Heart left ventricle (tissue), 16 donors: ENCODE results near the gene GAS5. TPM values are rescaled to one million over a fixed set of nuclear protein-coding genes. Genes with fewer than 3 reads are reported as not detected.
A peak's percentile ranks its signal among the peaks of the same experiment; 100 is the strongest.

Experiments
- ATAC-seq, 4 donors: fragments of 200-7000 bp; cut with Tn5 transposase; one replicate each; pipeline ENCODE4 v1.9.1; 2020 to 2022; ENCODE audit warnings: moderate library complexity in 4 of 4, mild to moderate bottlenecking in 3 of 4, moderate number of reproducible peaks in 1 of 4
- DNase-seq, 5 donors: peaks; one replicate each; pipeline ENCODE4 v3.0.0-alpha.2; 2020
- H3K27ac ChIP-seq, 12 donors: fragments of 200-600 bp; sonication (generic) in 4 of 12; one replicate each; pipeline versions ENCODE4 v1.5.0 to v1.8.0; 2016 to 2022; ENCODE audit warnings: mild to moderate bottlenecking in 2 of 12
- H3K27me3 ChIP-seq, 9 donors: fragments of 200-600 bp; sonication (generic) in 2 of 9; one replicate each; pipeline versions ENCODE4 v1.5.1 to v1.8.0; 2016 to 2022; ENCODE audit warnings: mild to moderate bottlenecking in 3 of 9
- H3K36me3 ChIP-seq, 9 donors: fragments of 200-600 bp; sonication (generic) in 2 of 9; one replicate each; pipeline versions ENCODE4 v1.5.0 to v1.8.0; 2018 to 2022; ENCODE audit warnings: mild to moderate bottlenecking in 2 of 9
- H3K4me1 ChIP-seq, 12 donors: fragments of 200-600 bp; sonication (generic) in 4 of 12; one replicate each; pipeline versions ENCODE4 v1.5.0 to v1.8.0; 2016 to 2022; ENCODE audit warnings: mild to moderate bottlenecking in 3 of 12
- H3K4me3 ChIP-seq, 12 donors: fragments of 200-600 bp; sonication (generic) in 4 of 12; one replicate each; pipeline versions ENCODE4 v1.5.0 to v1.8.0; 2017 to 2022; ENCODE audit warnings: mild to moderate bottlenecking in 9 of 12, moderate library complexity in 4 of 12
- H3K9me3 ChIP-seq, 12 donors: fragments of 200-600 bp; sonication (generic) in 4 of 12; one replicate each; pipeline versions ENCODE4 v1.5.0 to v1.8.0; 2016 to 2022; ENCODE audit warnings: mild to moderate bottlenecking in 1 of 12
- CTCF ChIP-seq, 12 donors: fragments of 200-600 bp; sonication (generic) in 4 of 12; IDR thresholded peaks; one replicate each; pipeline versions ENCODE4 v1.5.0 to v1.8.0; 2018 to 2022; ENCODE audit warnings: antibody characterized with exemption in 12 of 12, mild to moderate bottlenecking in 5 of 12
- POLR2A ChIP-seq, 2 donors: fragments of 450-650 bp; IDR thresholded peaks; one replicate each; pipeline ENCODE4 v1.6.1; 2017; ENCODE audit warnings: antibody characterized with exemption in 2 of 2, mild to moderate bottlenecking in 2 of 2, moderate library complexity in 2 of 2
- WGBS, 4 donors: extraction: QIAGEN DNeasy Blood & Tissue Kit in 2 of 4; methylation state at CpG; one replicate each; pipeline versions ENCODE4 v1.1.5 to v1.1.7; 2013 to 2018; 5-methylcytosine and 5-hydroxymethylcytosine counted together
- intact Hi-C, 10 donors: fragments of 100-400 bp; cut with DNase I; formaldehyde crosslinking; loops; one replicate each; pipeline versions ENCODE4 v1.11.1 to v1.14.2; 2022
- polyA plus RNA-seq, 2 donors: library from polyadenylated mRNA; stranded (reverse); fragments of 200-250 nt; gene quantifications; one replicate each; pipeline ENCODE4 v1.2.3, GENCODE V29; 2013
- total RNA-seq, 9 donors: library from RNA; depleted of rRNA in 2 of 9; stranded (reverse); fragments of >200 nt in 2 of 9; fragmentation: NEBNext Ultra II Directional in 3 of 9; extraction: Animal tissue kit (Norgen Biotek cat#: 25700) in 3 of 9; gene quantifications; one replicate each; pipeline versions ENCODE4 v1.1.0 to v1.2.4, GENCODE V29; 2016 to 2023
- donor health status: ischemic (EF 13 %, LVEDD 7.1; RV severe dilation, severe dysfunction).
- donor health status: healthy with polysubstance abuse.
- donor health status: DM: no; HTN: yes; CAD: no.
- donor health status: DM: no; HTN: no; CAD: no.
- donor health status: ischemic (EF 25% LVEDD 6.9; RV normal size, moderate dysfunction).
- donor health status: ischemic (EF 25% LVEDD 5.7; RV mildly dilated, moderate dysfunction).
- donor health status: healthy.
- donor health status: DM: yes; HTN: yes; CAD: no.
- donor health status: ischemic (EF 35%, LVEDD 5.7; RV mildly dilated, moderate dysfunction).
- donor health status: nonischemic (EF 11% LVEDD 7.7; RV severe dilation, severe dysfunction).
- donor health status: DM: yes; HTN: yes; CAD: no.
- donor health status: PGD.
- donor health status: ischemic (EF 29% LVEDD 5.4; RV normal size, mild dysfunction).
- donor health status: nonischemic (EF 23%, LVEDD 6.1; RV moderate dilation, normal function).

Gene GAS5
- total and polyA plus RNA-seq, 11 donors, result 30.4 to 103 (median 52.4) TPM

DNA sequence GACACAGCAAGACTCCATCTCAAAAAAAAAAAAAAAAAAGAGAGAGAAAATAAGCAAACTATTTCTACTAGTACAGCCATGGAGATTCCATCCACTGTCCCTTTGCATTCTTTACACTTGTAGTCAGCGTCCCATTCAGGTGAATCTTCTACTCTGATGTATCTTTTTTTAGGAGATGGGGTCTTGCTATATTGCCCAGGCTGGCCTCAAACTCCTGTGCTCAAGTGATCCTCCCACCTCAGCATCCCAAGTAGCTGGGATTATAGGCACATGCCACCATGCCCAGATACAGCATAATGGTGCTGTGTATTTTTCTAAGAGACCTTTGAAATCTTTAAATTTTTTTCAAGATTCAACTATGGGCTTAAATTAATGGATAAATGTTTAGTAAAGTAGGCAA, 35.0 kb downstream of the GAS5 start:
- intact Hi-C loops, result no loop called here
- peaks cover 0 to 84% (median 76%) of the 10 kb centered on the region in 9 donors for H3K36me3 ChIP-seq

DNA sequence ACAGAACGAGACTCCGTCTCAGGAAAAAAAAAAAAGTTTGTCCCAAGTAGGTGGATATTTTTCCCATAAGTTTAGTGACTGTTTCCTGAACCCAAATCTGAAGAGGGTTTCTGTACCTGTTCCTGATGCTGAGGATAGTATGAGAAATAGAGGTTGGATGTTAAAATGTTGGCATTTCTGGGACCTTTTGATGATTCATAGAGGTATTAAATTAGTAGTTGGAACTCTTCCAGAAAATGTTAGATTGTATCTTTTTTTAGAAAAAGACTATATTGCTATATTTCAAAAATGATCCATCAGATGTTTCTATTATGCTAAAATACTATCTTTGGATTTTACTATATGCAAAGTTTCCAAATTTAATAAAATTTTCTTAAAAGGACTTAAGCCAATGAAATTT, 40.2 kb downstream of the GAS5 start:
- no peak overlapping the region for H3K4me3 ChIP-seq
- TF ChIP-seq CTCF (IDR thresholded peaks at IDR 0.05) (no peak), POLR2A (IDR thresholded peaks at IDR 0.05) (no peak)
- WGBS, 4 donors, result 92 to 97% (median 94%) methylated on average over 2 of the region's 2 CpGs
- peaks cover 0 to 22% (median 8%) of the 10 kb centered on the region in 12 donors for H3K4me1 ChIP-seq
- no peaks in the 10 kb centered on the region for H3K27me3 ChIP-seq
- no peak overlapping the region for H3K27ac ChIP-seq
- ATAC-seq (no peak), DNase-seq (no peak)
- intact Hi-C loops, result loop anchor here in 5 of 10 donors (5.0 to 10.0 kb wide), 3 partner anchors 113 to 1083 kb away; partner anchors contain the start of gene KLHL20 (in 1 of the 5)
- H3K36me3 ChIP-seq, result peaks cover 0 to 32% (median 26%) of the 10 kb centered on the region in 9 donors
- no peaks in the 10 kb centered on the region for H3K9me3 ChIP-seq

More for the DNA sequence above, 35.0 kb downstream of the GAS5 start:
- Histone ChIP-seq H3K4me1 (peaks cover 0 to 4% (median 0%) of the 10 kb centered on the region in 12 donors), H3K4me3 (no peak overlapping the region), H3K9me3 (no peaks in the 10 kb centered on the region), H3K27me3 (no peaks in the 10 kb centered on the region), H3K27ac (no peak overlapping the region)
- WGBS, 4 donors, result 93 to 100% (median 98%) methylated on average over 1 of the region's 1 CpG
- TF ChIP-seq POLR2A (IDR thresholded peaks at IDR 0.05) (no peak), CTCF (IDR thresholded peaks at IDR 0.05) (no peak)
- no peak for ATAC-seq
- no peak for DNase-seq

GRCh38 chr1:173824315-173825081, 43.3 kb downstream of the GAS5 start, which contains the start of the genes CENPL and DARS2:
Gene CENPL, minus strand, starts transcription at chr1:173824883. Its CDS starts 13,584 bp downstream, at chr1:173811299.
Gene DARS2, plus strand, starts transcription at chr1:173824673. Its CDS starts 557 bp downstream, at chr1:173825230.
- Histone ChIP-seq H3K4me1 (peaks cover 0 to 29% (median 8%) of the 10 kb centered on the region in 12 donors), H3K27ac (peak within 1 kb of the TSS; percentile 87 to 97 (median 93)), H3K27me3 (no peaks in the 10 kb centered on the region), H3K4me3 (peak within 1 kb of the TSS; percentile 58 to 98 (median 78)), H3K36me3 (peaks cover 0 to 7% (median 0%) of the 10 kb centered on the region in 9 donors), H3K9me3 (no peaks in the 10 kb centered on the region)
- intact Hi-C loops, result loop anchor here (1.0 to 10.0 kb wide), 12 partner anchors 44 to 1082 kb away; partner anchors contain the start of genes ZBTB37 (in 2 of the 10), KLHL20 (in 1 of the 10) and PRDX6 (in 1 of the 10)
- ATAC-seq, result peak; percentile 98 to 99 (median 99)
- 0% methylated on average over 44 to 55 of the region's 55 CpGs for WGBS, 4 donors
- peak; percentile 96 to 99 (median 96) for DNase-seq
- TF ChIP-seq CTCF (IDR thresholded peaks at IDR 0.05), result no peak
- peak in 1 of 2 donors; percentile 21 for TF ChIP-seq POLR2A (IDR thresholded peaks at IDR 0.05)

GRCh38 chr1:173823781-173824314, 43.9 kb downstream of the GAS5 start:
- peaks cover 0 to 29% (median 8%) of the 10 kb centered on the region in 12 donors for H3K4me1 ChIP-seq
- ATAC-seq (no peak), DNase-seq (no peak)
- peak overlapping the region; percentile 50 to 98 (median 78) for H3K4me3 ChIP-seq
- TF ChIP-seq POLR2A (IDR thresholded peaks at IDR 0.05) (no peak), CTCF (IDR thresholded peaks at IDR 0.05) (no peak)
- H3K27ac ChIP-seq, result peak overlapping the region in 11 of 12 donors; percentile 87 to 97 (median 94)
- no peaks in the 10 kb centered on the region for H3K9me3 ChIP-seq
- intact Hi-C loops, result loop anchor here (1.0 to 10.0 kb wide), 12 partner anchors 44 to 1082 kb away; partner anchors contain the start of genes ZBTB37 (in 2 of the 10), KLHL20 (in 1 of the 10) and PRDX6 (in 1 of the 10)
- no peaks in the 10 kb centered on the region for H3K27me3 ChIP-seq
- peaks cover 0 to 5% (median 0%) of the 10 kb centered on the region in 9 donors for H3K36me3 ChIP-seq
- 0% methylated on average over 12 to 25 of the region's 25 CpGs for WGBS, 4 donors
